IMR-90 (cell line): ENCODE data around the gene LDLRAD4. TPM values are rescaled to one million over a fixed set of nuclear protein-coding genes. Genes with fewer than 3 reads are reported as not detected.
A peak's percentile ranks its signal among the peaks of the same experiment; 100 is the strongest.

ENCODE experiments used
- ATAC-seq: fragments of 200-7000 bp; cut with Tn5 transposase; 2 replicates; pipeline ENCODE4 v1.9.1; 2020; ENCODE audit warnings: low read depth, mild to moderate bottlenecking, moderate library complexity
- BruUV-seq: library from RNA; stranded (reverse); fragments of 400-500 nt; replicated peaks from 2 replicates; lab custom pipeline; 2021; lab: Mats Ljungman, UMichigan
- CTCF ChIA-PET: fragments of 300-600 bp; formaldehyde crosslinking; extraction: SDS; loops from one replicate; lab custom pipeline; 2021; ENCODE audit warnings: antibody characterized with exemption; lab: Yijun Ruan, JAX
- POLR2A ChIA-PET: fragments of 300-600 bp; sonication (Branson Sonifier 250); formaldehyde crosslinking; loops from one replicate; lab custom pipeline; 2022; ENCODE audit warnings: antibody characterized with exemption; ENCODE audit not compliant: unreplicated experiment; lab: Charles Lee
- DNase-seq: peaks from one replicate; pipeline ENCODE4 v3.0.0; 2013
- H2AFZ ChIP-seq: replicated peaks from 2 replicates; pipeline ENCODE3; 2013; ENCODE audit warnings: low read length, mild to moderate bottlenecking; ENCODE audit not compliant: poor library complexity
- H2AK5ac ChIP-seq: 2 replicates; pipeline ENCODE4 v1.6.1; 2013; ENCODE audit warnings: low read depth, low read length, inconsistent platforms
- H2AK9ac ChIP-seq: replicated peaks from 2 replicates; pipeline ENCODE3; 2013; ENCODE audit warnings: mild to moderate bottlenecking, low read depth, low read length, moderate library complexity; ENCODE audit not compliant: poor library complexity
- H2BK120ac ChIP-seq: 2 replicates; pipeline ENCODE4 v1.6.1; 2013; ENCODE audit warnings: low read depth, low read length, inconsistent platforms
- H2BK15ac ChIP-seq: 3 replicates; pipeline ENCODE4 v1.6.1; 2013; ENCODE audit warnings: low read depth, low read length, inconsistent platforms
- H2BK20ac ChIP-seq: 2 replicates; pipeline ENCODE4 v1.6.1; 2013; ENCODE audit warnings: low read depth, mild to moderate bottlenecking, inconsistent platforms, low read length, moderate library complexity
- H2BK5ac ChIP-seq: 2 replicates; pipeline ENCODE4 v1.6.1; 2013; ENCODE audit warnings: mild to moderate bottlenecking, low read depth, low read length, inconsistent platforms; ENCODE audit not compliant: poor library complexity, severe bottlenecking
- H3K14ac ChIP-seq: replicated peaks from 2 replicates; pipeline ENCODE4 v1.6.1; 2013; ENCODE audit warnings: low read depth, low read length, inconsistent platforms
- H3K18ac ChIP-seq: 2 replicates; pipeline ENCODE4 v1.6.1; 2013; ENCODE audit warnings: low read depth, low read length, control low read depth
- H3K23ac ChIP-seq: 2 replicates; pipeline ENCODE4 v1.6.1; 2013; ENCODE audit warnings: low read depth, low read length, inconsistent platforms
- H3K27ac ChIP-seq: 2 replicates; pipeline ENCODE4 v1.5.1; 2013; ENCODE audit warnings: mild to moderate bottlenecking, control low read depth, low read length; ENCODE audit not compliant: insufficient read depth
- H3K27me3 ChIP-seq: 2 replicates; pipeline ENCODE4 v1.6.1; 2013; ENCODE audit warnings: low read length; ENCODE audit not compliant: control insufficient read depth, insufficient read depth
- H3K36me3 ChIP-seq: 2 replicates; pipeline ENCODE4 v1.6.1; 2013; ENCODE audit warnings: low read length, mixed read lengths; ENCODE audit not compliant: control insufficient read depth, insufficient read depth
- H3K4ac ChIP-seq: 2 replicates; pipeline ENCODE4 v1.6.1; 2013; ENCODE audit warnings: low read depth, low read length, inconsistent platforms
- H3K4me1 ChIP-seq: 2 replicates; pipeline ENCODE4 v1.6.1; 2013; ENCODE audit warnings: low read length, mixed read lengths; ENCODE audit not compliant: control insufficient read depth, insufficient read depth
- H3K4me2 ChIP-seq: 2 replicates; pipeline ENCODE4 v1.6.1; 2013; ENCODE audit warnings: low read depth, mild to moderate bottlenecking, control low read depth, low read length, moderate library complexity
- H3K4me3 ChIP-seq: 2 replicates; pipeline ENCODE4 v1.5.1; 2013; ENCODE audit warnings: low read depth, mild to moderate bottlenecking, control low read depth, low read length, moderate library complexity; ENCODE audit not compliant: insufficient read depth
- H3K56ac ChIP-seq: 2 replicates; pipeline ENCODE4 v1.6.1; 2013; ENCODE audit warnings: low read length, inconsistent platforms; ENCODE audit not compliant: insufficient read depth; ENCODE audit errors: extremely low read depth
- H3K79me1 ChIP-seq, 2 experiments: 2 replicates each; pipeline ENCODE4 v1.6.1; 2013; ENCODE audit warnings: low read length in 2 of 2, inconsistent platforms in 1 of 2, low read depth in 1 of 2
- H3K9ac ChIP-seq: 2 replicates; pipeline ENCODE4 v1.6.1; 2013; ENCODE audit warnings: low read depth, low read length, control low read depth
- H3K9me1 ChIP-seq: 2 replicates; pipeline ENCODE4 v1.6.1; 2013; ENCODE audit warnings: low read length, inconsistent platforms; ENCODE audit not compliant: insufficient read depth
- H3K9me3 ChIP-seq: 2 replicates; pipeline ENCODE4 v1.6.1; 2013; ENCODE audit warnings: low read length; ENCODE audit not compliant: control insufficient read depth, insufficient read depth
- H4K20me1 ChIP-seq: 2 replicates; pipeline ENCODE4 v1.6.1; 2013; ENCODE audit warnings: low read length, inconsistent platforms; ENCODE audit not compliant: insufficient read depth
- H4K5ac ChIP-seq: 2 replicates; pipeline ENCODE4 v1.6.1; 2013; ENCODE audit warnings: mild to moderate bottlenecking, low read depth, low read length, control low read depth
- H4K8ac ChIP-seq, 2 experiments: 2 replicates each; pipeline ENCODE4 v1.6.1; 2013; ENCODE audit warnings: low read depth in 2 of 2, low read length in 2 of 2, control low read depth in 1 of 2, inconsistent platforms in 1 of 2
- H4K91ac ChIP-seq: 2 replicates; pipeline ENCODE4 v1.6.1; 2013; ENCODE audit warnings: low read depth, low read length, inconsistent platforms; ENCODE audit not compliant: insufficient read depth
- BHLHE40 ChIP-seq: fragments of 150-350 bp; IDR thresholded peaks from 2 replicates; pipeline ENCODE4 v1.6.1; 2016; ENCODE audit warnings: mild to moderate bottlenecking, low read depth, low read length
- CEBPB ChIP-seq: IDR thresholded peaks from 2 replicates; pipeline ENCODE4 v1.6.1; 2012; ENCODE audit warnings: low read depth, low read length, improper control_type of control experiment
- CHD1 ChIP-seq: IDR thresholded peaks from 2 replicates; pipeline ENCODE4 v1.6.1; 2012; ENCODE audit warnings: low read depth, low read length, improper control_type of control experiment
- FOS ChIP-seq: fragments of 150-350 bp; IDR thresholded peaks from 2 replicates; pipeline ENCODE4 v1.6.1; 2016; ENCODE audit warnings: low read depth, low read length
- MAFK ChIP-seq: IDR thresholded peaks from 2 replicates; pipeline ENCODE4 v1.6.1; 2012; ENCODE audit warnings: low read depth, low read length, improper control_type of control experiment
- MAZ ChIP-seq: IDR thresholded peaks from 2 replicates; pipeline ENCODE4 v1.6.1; 2012; ENCODE audit warnings: low read depth, mild to moderate bottlenecking, low read length, improper control_type of control experiment, moderate library complexity, borderline replicate concordance
- MXI1 ChIP-seq: IDR thresholded peaks from 2 replicates; pipeline ENCODE4 v1.6.1; 2012; ENCODE audit warnings: low read depth, mild to moderate bottlenecking, low read length, moderate library complexity, borderline replicate concordance
- NFE2L2 ChIP-seq: fragments of 150-350 bp; IDR thresholded peaks from 2 replicates; pipeline ENCODE4 v1.6.1; 2016; ENCODE audit warnings: low read depth, mild to moderate bottlenecking, low read length
- POLR2A ChIP-seq: IDR thresholded peaks from 2 replicates; pipeline ENCODE4 v1.6.1; 2012; ENCODE audit warnings: mild to moderate bottlenecking, low read depth, low read length
- RCOR1 ChIP-seq: IDR thresholded peaks from 2 replicates; pipeline ENCODE4 v1.6.1; 2012; ENCODE audit warnings: mild to moderate bottlenecking, low read length, improper control_type of control experiment; ENCODE audit not compliant: insufficient replicate concordance
- RFX5 ChIP-seq: IDR thresholded peaks from 2 replicates; pipeline ENCODE4 v1.8.0; 2012; ENCODE audit warnings: low read depth, mild to moderate bottlenecking, low read length, moderate library complexity
- SMC3 ChIP-seq: fragments of 150-350 bp; IDR thresholded peaks from 2 replicates; pipeline ENCODE4 v1.6.1; 2016; ENCODE audit warnings: low read depth, mild to moderate bottlenecking, antibody characterized with exemption, low read length, moderate library complexity
- WGBS, 2 experiments: methylation state at CpG; one replicate each; pipeline versions ENCODE4 v1.1.5 to v1.1.7; 2013; ENCODE audit warnings: missing lambda C conversion rate in 2 of 2; ENCODE audit not compliant: insufficient read length in 1 of 2; ENCODE audit errors: extremely low coverage in 2 of 2; 5-methylcytosine and 5-hydroxymethylcytosine counted together
- dilution Hi-C: fragments of 300-500 bp; cut with HindIII; formaldehyde crosslinking; loops from one replicate; pipeline ENCODE4 v1.14.3; 2018; ENCODE audit warnings: low sequenced_read_pairs; ENCODE audit not compliant: unreplicated experiment
- in situ Hi-C: fragments of 300-500 bp; cut with MboI; formaldehyde crosslinking; loops from 3 replicates; pipeline ENCODE4 v1.14.3; 2019; ENCODE audit warnings: low sequenced_read_pairs, inconsistent platforms, mixed read lengths
- intact Hi-C: fragments of 100-400 bp; cut with micrococcal nuclease; formaldehyde crosslinking; loops from 2 replicates; pipeline ENCODE4 v1.10.0; 2022
- polyA plus RNA-seq, 3 experiments: library from polyadenylated mRNA; depleted of rRNA; stranded (reverse); fragments of >200 nt; gene quantifications; 2 replicates each; pipeline ENCODE4 v1.2.3, GENCODE V29; 2012; ENCODE audit warnings: low replicate concordance in 1 of 3
- total RNA-seq: library from RNA; depleted of rRNA; stranded (reverse); fragments of >200 nt; gene quantifications from 2 replicates; pipeline ENCODE4 v1.2.3, GENCODE V29; 2012
- TF ChIP-seq, protein P1 (sequence below): conservative IDR thresholded peaks from 2 replicates; pipeline ENCODE4 v1.5.1; 2012; ENCODE audit warnings: mild to moderate bottlenecking, low read depth, low read length, improper control_type of control experiment

The LDLRAD4 gene
- total and polyA plus RNA-seq, 2 of the 4 experiments (the other 2 are of a cell fraction): not detected

DNA sequence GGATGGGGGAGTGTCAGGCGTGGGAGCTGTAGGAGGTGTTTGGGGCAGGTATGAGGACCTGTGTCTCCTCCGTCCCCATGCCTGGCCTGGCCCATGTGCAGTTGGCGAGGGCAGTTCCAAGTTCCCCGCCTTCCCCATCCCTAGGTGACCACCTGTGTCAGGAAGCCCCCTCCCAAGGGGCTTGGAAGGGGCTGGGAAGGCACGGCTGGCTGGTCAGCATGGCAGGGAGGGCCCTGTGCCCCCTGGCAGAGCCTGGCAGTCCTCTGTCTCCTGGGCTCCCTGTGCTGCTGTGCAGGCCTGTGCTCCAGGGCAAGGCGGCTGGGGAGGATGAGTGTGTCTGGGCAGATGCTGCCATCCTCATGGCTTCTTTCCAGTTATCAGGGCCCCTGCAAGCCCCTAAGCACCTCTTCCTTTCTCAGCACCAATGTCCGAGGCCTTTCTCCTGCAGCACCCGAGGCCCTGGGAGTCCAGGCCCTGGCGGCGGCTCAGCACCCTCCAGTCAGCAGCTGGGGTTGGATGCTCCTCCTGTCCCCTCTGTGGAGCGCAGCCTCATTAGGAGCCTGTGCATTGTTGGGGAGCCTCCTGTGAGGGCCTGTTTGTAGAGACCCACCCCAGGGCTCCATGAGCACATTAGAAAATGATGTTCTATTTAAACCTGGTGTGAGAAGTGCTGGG, 406.1 kb downstream of the LDLRAD4 start:
- ChIA-PET CTCF (no interaction called here), POLR2A (no interaction called here)
- H3K4ac ChIP-seq: no peak overlapping the region
- 34% methylated on average over 3 of the region's 11 CpGs; no CpG with 5 or more reads in 1 of the 2 experiments for WGBS, 2 experiments
- no peak for DNase-seq
- H3K14ac ChIP-seq: no peak overlapping the region
- H4K20me1 ChIP-seq: no peaks in the 10 kb centered on the region
- no peak overlapping the region for H4K8ac ChIP-seq
- H3K18ac ChIP-seq: no peak overlapping the region
- BruUV-seq: no TSS peak
- TF ChIP-seq NFE2L2: no peak
- TF ChIP-seq RCOR1: no peak
- TF ChIP-seq SMC3: no peak
- no peak for TF ChIP-seq FOS
- no peak for TF ChIP-seq RFX5
- no peak for TF ChIP-seq MXI1
- TF ChIP-seq BHLHE40: no peak
- no peak for TF ChIP-seq CHD1
- TF ChIP-seq MAZ: no peak
- TF ChIP-seq, protein P1, sequence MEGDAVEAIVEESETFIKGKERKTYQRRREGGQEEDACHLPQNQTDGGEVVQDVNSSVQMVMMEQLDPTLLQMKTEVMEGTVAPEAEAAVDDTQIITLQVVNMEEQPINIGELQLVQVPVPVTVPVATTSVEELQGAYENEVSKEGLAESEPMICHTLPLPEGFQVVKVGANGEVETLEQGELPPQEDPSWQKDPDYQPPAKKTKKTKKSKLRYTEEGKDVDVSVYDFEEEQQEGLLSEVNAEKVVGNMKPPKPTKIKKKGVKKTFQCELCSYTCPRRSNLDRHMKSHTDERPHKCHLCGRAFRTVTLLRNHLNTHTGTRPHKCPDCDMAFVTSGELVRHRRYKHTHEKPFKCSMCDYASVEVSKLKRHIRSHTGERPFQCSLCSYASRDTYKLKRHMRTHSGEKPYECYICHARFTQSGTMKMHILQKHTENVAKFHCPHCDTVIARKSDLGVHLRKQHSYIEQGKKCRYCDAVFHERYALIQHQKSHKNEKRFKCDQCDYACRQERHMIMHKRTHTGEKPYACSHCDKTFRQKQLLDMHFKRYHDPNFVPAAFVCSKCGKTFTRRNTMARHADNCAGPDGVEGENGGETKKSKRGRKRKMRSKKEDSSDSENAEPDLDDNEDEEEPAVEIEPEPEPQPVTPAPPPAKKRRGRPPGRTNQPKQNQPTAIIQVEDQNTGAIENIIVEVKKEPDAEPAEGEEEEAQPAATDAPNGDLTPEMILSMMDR: no peak
- no peak for TF ChIP-seq POLR2A
- no peak for TF ChIP-seq MAFK
- no peak for TF ChIP-seq CEBPB
- no peak overlapping the region for H2AFZ ChIP-seq
- no peaks in the 10 kb centered on the region for H3K9me1 ChIP-seq
- H2BK20ac ChIP-seq: no peak overlapping the region
- H2BK5ac ChIP-seq: no peak overlapping the region
- H3K79me1 ChIP-seq: no peaks in the 10 kb centered on the region
- dilution Hi-C loops (no loop called here), intact Hi-C loops (no loop called here), in situ Hi-C loops (loop anchor here (25.0 kb wide), 2 partner anchors 612 to 862 kb away; no protein-coding TSS in a partner anchor)
- no peak overlapping the region for H3K4me2 ChIP-seq
- H4K5ac ChIP-seq: no peak overlapping the region
- H3K36me3 ChIP-seq: no peaks in the 10 kb centered on the region
- H2BK15ac ChIP-seq: no peak overlapping the region
- no peak overlapping the region for H3K56ac ChIP-seq
- no peak overlapping the region for H3K23ac ChIP-seq
- H3K9me3 ChIP-seq: no peaks in the 10 kb centered on the region
- ATAC-seq: no peak
- no peak overlapping the region for H3K27ac ChIP-seq
- no peak overlapping the region for H2BK120ac ChIP-seq
- peaks cover 15% of the 10 kb centered on the region; the same call in 1 of the 2 replicates for H3K27me3 ChIP-seq
- H3K4me3 ChIP-seq: no peak overlapping the region
- H3K4me1 ChIP-seq: no peaks in the 10 kb centered on the region
- no peak overlapping the region for H2AK5ac ChIP-seq
- no peak overlapping the region for H4K91ac ChIP-seq
- peak overlapping the region; percentile 28 for H2AK9ac ChIP-seq
- H3K9ac ChIP-seq: no peak overlapping the region
